HepG2 (cell line): ENCODE data around the gene GNG7. TPM values are rescaled to one million over a fixed set of nuclear protein-coding genes. Genes with fewer than 3 reads are reported as not detected.

Source experiments
- ATAC-seq: fragments of 200-7000 bp; cut with Tn5 transposase; 3 replicates; pipeline ENCODE4 v1.9.1; 2020; ENCODE audit warnings: mild to moderate bottlenecking, moderate library complexity
- BruUV-seq: library from RNA; stranded (reverse); fragments of 400-500 nt; replicated peaks from 2 replicates; lab custom pipeline; 2021; lab: Mats Ljungman, UMichigan
- CTCF ChIA-PET: fragments of 300-600 bp; formaldehyde crosslinking; extraction: SDS; loops from one replicate; lab custom pipeline; 2021; ENCODE audit warnings: low total read pairs, inconsistent platforms, low intra/inter-chr PET ratio; lab: Yijun Ruan, JAX
- POLR2A ChIA-PET: fragments of 350-600 bp; sonication (Branson Sonifier 250); formaldehyde crosslinking; loops from one replicate; lab custom pipeline; 2020; ENCODE audit warnings: antibody characterized with exemption, inconsistent platforms; lab: Yijun Ruan, JAX
- DNase-seq: peaks from one replicate; pipeline ENCODE4 v3.0.0-alpha.2; 2015; ENCODE audit warnings: low spot score
- FAIRE-seq: peaks from 3 replicates; lab custom pipeline; 2011; peaks lifted over from hg19 to GRCh38; lab: Jason Lieb, UNC
- H2AFZ ChIP-seq: one replicate; pipeline ENCODE4 v1.6.1; 2011; ENCODE audit warnings: low read length, inconsistent platforms
- H3K27ac ChIP-seq: fragments of 300-600 bp; 3 replicates; pipeline ENCODE4 v1.8.0; 2011; ENCODE audit warnings: mixed run types, mild to moderate bottlenecking, mixed read lengths, low read length, inconsistent platforms; ENCODE audit not compliant: insufficient read depth; ENCODE audit errors: extremely low read length
- H3K27me3 ChIP-seq, 2 experiments: fragments of 200-600 bp in 1 of 2; 2 replicates in 1 of 2; 3 replicates in 1 of 2; pipeline versions ENCODE4 v1.6.0 to v1.8.0; 2011; ENCODE audit warnings: low read length in 2 of 2, mild to moderate bottlenecking in 2 of 2, moderate library complexity in 2 of 2, inconsistent platforms in 1 of 2; ENCODE audit not compliant: insufficient read depth in 2 of 2, control insufficient read depth in 1 of 2
- H3K36me3 ChIP-seq, 2 experiments: fragments of 200-600 bp in 1 of 2; replicated peaks in 1 of 2; 2 replicates in 1 of 2; 3 replicates in 1 of 2; pipeline versions ENCODE4 v1.5.1 to v1.8.0; 2011; ENCODE audit warnings: low read length in 2 of 2, inconsistent platforms in 1 of 2; ENCODE audit not compliant: insufficient read depth in 2 of 2, control insufficient read depth in 1 of 2
- H3K4me1 ChIP-seq: 2 replicates; pipeline ENCODE4 v1.5.1; 2012; ENCODE audit warnings: low read length, inconsistent platforms; ENCODE audit not compliant: insufficient read depth
- H3K4me2 ChIP-seq: 2 replicates; pipeline ENCODE4 v1.6.0; 2011; ENCODE audit warnings: low read depth, low read length, inconsistent platforms
- H3K4me3 ChIP-seq, 3 experiments: fragments of 200-600 bp in 1 of 3; sonication (generic), shearing (Covaris generic) in 1 of 3; replicated peaks in 1 of 3; 2 replicates each; pipeline ENCODE4 v1.5.1; 2011 to 2016; ENCODE audit warnings: low read length in 3 of 3, inconsistent platforms in 2 of 3, low read depth in 2 of 3, mild to moderate bottlenecking in 2 of 3, control low read depth in 1 of 3, mixed read lengths in 1 of 3; ENCODE audit not compliant: insufficient read depth in 1 of 3
- H3K79me2 ChIP-seq: one replicate; pipeline ENCODE4 v1.6.1; 2011; ENCODE audit warnings: low read length, inconsistent platforms; ENCODE audit not compliant: insufficient read depth
- H3K9ac ChIP-seq: 2 replicates; pipeline ENCODE4 v1.6.0; 2011; ENCODE audit warnings: mild to moderate bottlenecking, low read depth, low read length, inconsistent platforms; ENCODE audit not compliant: insufficient read depth
- H3K9me3 ChIP-seq: 2 replicates; pipeline ENCODE4 v1.5.1; 2012; ENCODE audit warnings: mild to moderate bottlenecking, low read length
- H4K20me1 ChIP-seq: 2 replicates; pipeline ENCODE4 v1.6.0; 2011; ENCODE audit warnings: inconsistent platforms, mild to moderate bottlenecking, low read length, moderate library complexity; ENCODE audit not compliant: insufficient read depth
- RXRB ChIP-seq: IDR thresholded peaks from 2 replicates; pipeline ENCODE4 v1.6.1; 2016; ENCODE audit warnings: borderline replicate concordance, missing genetic modification reagents, missing compliant biosample characterization
- TFE3 ChIP-seq: IDR thresholded peaks from 2 replicates; pipeline ENCODE4 v1.6.1; 2016
- ZNF878 ChIP-seq: sonication (generic); formaldehyde crosslinking; IDR thresholded peaks from 2 replicates; pipeline ENCODE4 v1.8.1; 2023; ENCODE audit warnings: mild to moderate bottlenecking, missing genetic modification reagents, moderate library complexity
- WGBS: methylation state at CpG from one replicate; pipeline ENCODE4 v1.1.6; 2017; ENCODE audit warnings: low lambda C conversion rate; 5-methylcytosine and 5-hydroxymethylcytosine counted together
- in situ Hi-C: cut with HindIII; loops from 2 replicates; pipeline ENCODE4 v1.10.0; 2017; ENCODE audit warnings: low pct_unique_long_range_greater_than_20kb; ENCODE audit not compliant: extremely low pct_ligation_motif_present
- intact Hi-C: fragments of 100-400 bp; cut with micrococcal nuclease; formaldehyde crosslinking; loops from one replicate; pipeline ENCODE4 v1.10.0; 2022; ENCODE audit not compliant: unreplicated experiment
- polyA plus RNA-seq, 8 experiments: library from polyadenylated mRNA; depleted of rRNA in 3 of 8; stranded (reverse) in 7 of 8; unstranded in 1 of 8; fragments of >200 nt; fragmentation: Illumina TruSeq in 4 of 8; extraction: Trizol in 4 of 8; gene quantifications; 2 replicates each; pipeline versions ENCODE4 v1.2.1 to v1.2.3, GENCODE V29; 2011 to 2016; ENCODE audit warnings: low read depth in 4 of 8, missing spikeins in 1 of 8, mixed read lengths in 1 of 8; ENCODE audit not compliant: insufficient read depth in 1 of 8
- total RNA-seq, 5 experiments: library from RNA; depleted of rRNA; stranded (reverse); fragments of >200 nt; fragmentation: Illumina TruSeq; extraction: Trizol; gene quantifications; 2 replicates each; pipeline ENCODE4 v1.2.3, GENCODE V29; 2016; ENCODE audit warnings: low read depth in 1 of 5
- TF ChIP-seq, protein P1 (sequence below): sonication (generic); formaldehyde crosslinking; IDR thresholded peaks from 2 replicates; pipeline ENCODE4 v1.8.0; 2022; ENCODE audit warnings: missing genetic modification reagents, mild to moderate bottlenecking, inconsistent platforms, borderline replicate concordance

GNG7 gene
- total and polyA plus RNA-seq, 2 of the 13 experiments (the other 11 are each of a cell fraction or from before 2014, with no cell fraction given) = 1.4 to 3.3 TPM

DNA sequence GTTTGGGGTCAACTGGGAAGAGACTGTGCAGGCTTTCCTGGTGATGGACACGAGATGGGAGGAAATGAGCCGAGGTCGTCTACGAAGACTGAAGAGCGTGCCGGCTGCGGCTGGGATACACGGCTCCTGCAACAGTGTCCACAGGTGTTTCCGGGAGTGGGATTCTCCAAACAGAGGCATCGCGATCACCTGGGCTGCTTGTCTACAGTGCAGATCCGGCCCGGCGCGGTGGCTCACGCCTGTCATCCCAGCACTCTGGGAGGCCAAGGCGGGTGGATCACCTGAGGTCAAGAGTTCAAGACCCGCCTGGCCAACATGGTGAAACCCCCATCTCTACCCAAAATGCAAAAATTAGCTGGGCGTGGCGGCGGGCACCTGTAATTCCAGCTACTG, 48.9 kb upstream of the GNG7 start:
- no peak for DNase-seq
- no peaks in the 10 kb centered on the region for H3K9me3 ChIP-seq
- no peak for ATAC-seq
- BruUV-seq = no TSS peak
- no peaks in the 10 kb centered on the region for H3K27me3 ChIP-seq
- intact Hi-C loops (no loop called here), in situ Hi-C loops (loop anchor here (5.0 kb wide), 1 partner anchor 104 kb away; no protein-coding TSS in a partner anchor)
- WGBS = 85% methylated on average over 18 of the region's 21 CpGs
- H3K4me3 ChIP-seq = no peak overlapping the region
- H3K27ac ChIP-seq = no peak overlapping the region
- ChIA-PET CTCF (interaction anchor here (3.3 kb wide), 1 partner anchor 103 kb away, joined by 49 read pairs; no protein-coding TSS in a partner anchor), POLR2A (no interaction called here)
- H3K9ac ChIP-seq = no peak overlapping the region
- no peaks in the 10 kb centered on the region for H3K79me2 ChIP-seq
- no peaks in the 10 kb centered on the region for H4K20me1 ChIP-seq
- no peaks in the 10 kb centered on the region for H3K4me1 ChIP-seq
- peaks cover 8 to 10% of the 10 kb centered on the region in 2 experiments; a peak in 3 of 5 replicates for H3K36me3 ChIP-seq
- FAIRE-seq = no peak
- H2AFZ ChIP-seq = no peak overlapping the region
- TF ChIP-seq RXRB (CRISPR knock-in tag) = no peak
- no peak for TF ChIP-seq TFE3 (CRISPR knock-in tag)
- TF ChIP-seq, all 625 proteins: peak for 0
- H3K4me2 ChIP-seq = no peak overlapping the region

GRCh38 chr19:2750808-2751437, 48.4 kb upstream of the GNG7 start:
- FAIRE-seq = no peak
- CTCF ChIA-PET = interaction anchor here (3.3 kb wide), 1 partner anchor 102 kb away, joined by 49 read pairs; no protein-coding TSS in a partner anchor
- in situ Hi-C loops = loop anchor here (5.0 kb wide), 1 partner anchor 104 kb away; no protein-coding TSS in a partner anchor

More at GRCh38 chr19:2750808-2751437, 48.4 kb upstream of the GNG7 start:
- WGBS = 73% methylated on average over 13 of the region's 17 CpGs
- TF ChIP-seq, protein P1, sequence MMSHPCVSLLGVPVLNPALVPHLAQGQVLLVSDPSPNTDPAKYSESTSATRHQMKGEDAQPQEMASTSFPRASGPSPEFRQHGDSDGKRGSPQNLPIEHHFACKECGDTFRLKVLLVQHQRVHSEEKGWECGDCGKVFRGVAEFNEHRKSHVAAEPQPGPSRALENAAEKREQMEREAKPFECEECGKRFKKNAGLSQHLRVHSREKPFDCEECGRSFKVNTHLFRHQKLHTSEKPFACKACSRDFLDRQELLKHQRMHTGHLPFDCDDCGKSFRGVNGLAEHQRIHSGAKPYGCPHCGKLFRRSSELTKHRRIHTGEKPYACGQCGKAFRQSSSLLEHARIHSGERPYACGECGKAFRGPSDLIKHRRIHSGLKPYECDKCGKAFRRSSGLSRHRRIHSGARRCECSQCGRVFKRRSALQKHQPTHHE (CRISPR knock-in tag) = no peak
- no peak for TF ChIP-seq ZNF878 (CRISPR knock-in tag)
- Histone ChIP-seq H3K4me2 (no peak overlapping the region), H3K27ac (no peak overlapping the region), H3K4me1 (no peaks in the 10 kb centered on the region), H3K9me3 (no peaks in the 10 kb centered on the region), H2AFZ (no peak overlapping the region), H3K4me3 (no peak overlapping the region), H3K27me3 (no peaks in the 10 kb centered on the region), H3K79me2 (no peaks in the 10 kb centered on the region), H4K20me1 (no peaks in the 10 kb centered on the region), H3K9ac (no peak overlapping the region), H3K36me3 (peaks cover 8 to 9% of the 10 kb centered on the region in 2 experiments; a peak in 3 of 5 replicates)
- BruUV-seq = no TSS peak
- ATAC-seq (no peak), DNase-seq (no peak)
- intact Hi-C loops = no loop called here
- POLR2A ChIA-PET = interaction anchor here (1.2 kb wide), 1 partner anchor 103 kb away, joined by 3 read pairs; no protein-coding TSS in a partner anchor
